Loucy (cell line): Measurements from ENCODE around the gene MYH8.

Experiments
- CTCF ChIP-seq: fragments of 200-600 bp; sonication (generic); conservative IDR thresholded peaks from 2 replicates; pipeline ENCODE4 v1.5.1; 2014; ENCODE audit warnings: mild to moderate bottlenecking, antibody characterized with exemption, low read length
- EZH2phosphoT487 ChIP-seq: fragments of 200-600 bp; IDR thresholded peaks from 2 replicates; pipeline ENCODE4 v1.6.1; 2018; ENCODE audit warnings: antibody characterized with exemption, mild to moderate bottlenecking, moderate library complexity, borderline replicate concordance

GRCh38 chr17:10428781-10429180, 7.0 kb upstream of the MYH8 start:
- TF ChIP-seq EZH2phosphoT487 (no peak), CTCF (no peak)
